Measurements from ENCODE around the gene FUZ.

The FUZ gene

GRCh38 chr19:49837009-49837310 lies 23.9 kb upstream of the FUZ start:
- H3K36me3 ChIP-seq (ENCODE audit: low read length), result peaks cover 3% of the 10 kb centered on the region; the same call in 1 of the 2 replicates
- H3K27ac ChIP-seq (ENCODE audit: low read depth, low read length), result no peak overlapping the region
- no peaks in the 10 kb centered on the region for H3K9me2 ChIP-seq (replicated peaks; ENCODE audit: insufficient read depth, low read length)
- H4K20me1 ChIP-seq (ENCODE audit: low read depth, low read length), result no peaks in the 10 kb centered on the region
- H3K27me3 ChIP-seq (ENCODE audit: low read length), result no peaks in the 10 kb centered on the region
- no peaks in the 10 kb centered on the region for H3F3A ChIP-seq (ENCODE audit: insufficient read depth)
- H2AFZ ChIP-seq (ENCODE audit: low read depth, low read length, severe bottlenecking), result no peak overlapping the region
- no peaks in the 10 kb centered on the region for H3K9me3 ChIP-seq (ENCODE audit: insufficient read depth, low read length)
- no peak overlapping the region for H3K4me2 ChIP-seq (ENCODE audit: low read depth, low read length, poor library complexity, severe bottlenecking)
- no peak for TF ChIP-seq CTCF (IDR thresholded peaks at IDR 0.05; ENCODE audit: insufficient read depth, low read length, poor library complexity, severe bottlenecking)
- H3K79me2 ChIP-seq (ENCODE audit: insufficient read depth, low read length), result no peaks in the 10 kb centered on the region
- no peak overlapping the region for H3K4me3 ChIP-seq (ENCODE audit: insufficient read depth, low read length, poor library complexity, severe bottlenecking)
- H3K9ac ChIP-seq (ENCODE audit: low read length), result no peak overlapping the region

- no peaks in the 10 kb centered on the region for H4K20me1 ChIP-seq (ENCODE audit: low read depth, low read length)
- no peak for TF ChIP-seq EZH2phosphoT487 (conservative IDR thresholded peaks at IDR 0.05; ENCODE audit: low read length)
- TF ChIP-seq CTCF (IDR thresholded peaks at IDR 0.05; ENCODE audit: insufficient read depth, low read length, poor library complexity, severe bottlenecking), result no peak
- H3K27ac ChIP-seq (ENCODE audit: low read depth, low read length), result no peak overlapping the region
- no peak overlapping the region for H3K4me3 ChIP-seq (ENCODE audit: insufficient read depth, low read length, poor library complexity, severe bottlenecking)
- H2AFZ ChIP-seq (ENCODE audit: low read depth, low read length, severe bottlenecking), result no peak overlapping the region
- H3K9me3 ChIP-seq (ENCODE audit: insufficient read depth, low read length), result no peaks in the 10 kb centered on the region
- H3K27me3 ChIP-seq (ENCODE audit: low read length), result no peaks in the 10 kb centered on the region
- no peak overlapping the region for H3K9ac ChIP-seq (ENCODE audit: low read length)
- H3K9me2 ChIP-seq (replicated peaks; ENCODE audit: insufficient read depth, low read length), result no peaks in the 10 kb centered on the region
- no peaks in the 10 kb centered on the region for H3K79me2 ChIP-seq (ENCODE audit: insufficient read depth, low read length)
- peaks cover 3% of the 10 kb centered on the region; the same call in 1 of the 2 replicates for H3K36me3 ChIP-seq (ENCODE audit: low read length)
- H3F3A ChIP-seq (ENCODE audit: insufficient read depth), result no peaks in the 10 kb centered on the region
- H3K4me2 ChIP-seq (ENCODE audit: low read depth, low read length, poor library complexity, severe bottlenecking), result no peak overlapping the region
Measured at GRCh38 chr19:49836176-49837008, 23.3 kb upstream of the FUZ start.

GRCh38 chr19:49835562-49835961 lies 22.5 kb upstream of the FUZ start:
- H3K27ac ChIP-seq (ENCODE audit: low read depth, low read length), result no peak overlapping the region
- H3K4me2 ChIP-seq (ENCODE audit: low read depth, low read length, poor library complexity, severe bottlenecking), result no peak overlapping the region
- H3K9ac ChIP-seq (ENCODE audit: low read length), result no peak overlapping the region
- no peaks in the 10 kb centered on the region for H3K9me3 ChIP-seq (ENCODE audit: insufficient read depth, low read length)
- no peaks in the 10 kb centered on the region for H3F3A ChIP-seq (ENCODE audit: insufficient read depth)
- H3K27me3 ChIP-seq (ENCODE audit: low read length), result no peaks in the 10 kb centered on the region
- no peak for TF ChIP-seq CTCF (IDR thresholded peaks at IDR 0.05; ENCODE audit: insufficient read depth, low read length, poor library complexity, severe bottlenecking)
- TF ChIP-seq EZH2phosphoT487 (conservative IDR thresholded peaks at IDR 0.05; ENCODE audit: low read length), result no peak
- no peaks in the 10 kb centered on the region for H4K20me1 ChIP-seq (ENCODE audit: low read depth, low read length)
- no peaks in the 10 kb centered on the region for H3K9me2 ChIP-seq (replicated peaks; ENCODE audit: insufficient read depth, low read length)
- no peak overlapping the region for H2AFZ ChIP-seq (ENCODE audit: low read depth, low read length, severe bottlenecking)
- H3K36me3 ChIP-seq (ENCODE audit: low read length), result peaks cover 3% of the 10 kb centered on the region; the same call in 1 of the 2 replicates
- H3K79me2 ChIP-seq (ENCODE audit: insufficient read depth, low read length), result no peaks in the 10 kb centered on the region
- H3K4me3 ChIP-seq (ENCODE audit: insufficient read depth, low read length, poor library complexity, severe bottlenecking), result no peak overlapping the region
